ENCODE data around the gene UNC13B.
"Not testable (repeated sequence)": the region's sequence is repeated elsewhere in the genome, so short reads cannot be mapped to it uniquely, and the experiment has no call there.

UNC13B gene

DNA sequence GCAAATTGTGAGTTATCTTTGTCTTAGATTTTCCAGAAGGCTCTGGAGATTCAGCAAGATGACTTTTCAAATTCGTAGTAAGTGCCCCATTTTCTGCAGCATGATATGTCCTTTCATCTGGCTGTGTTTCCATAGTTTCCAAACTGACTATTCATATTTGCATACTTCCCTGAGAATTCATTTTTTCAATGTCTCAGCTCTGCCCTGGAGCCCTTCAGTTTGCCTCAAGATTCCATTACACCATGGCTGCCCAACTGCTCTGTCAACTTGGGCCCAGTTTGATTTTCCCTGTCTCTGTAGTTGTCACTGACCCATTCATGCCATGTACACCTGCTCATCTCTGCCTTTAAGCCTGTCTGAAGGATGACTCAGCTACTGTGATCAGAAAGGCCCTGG lies 233.9 kb downstream of the UNC13B start:
- no peak for DNase-seq

DNA sequence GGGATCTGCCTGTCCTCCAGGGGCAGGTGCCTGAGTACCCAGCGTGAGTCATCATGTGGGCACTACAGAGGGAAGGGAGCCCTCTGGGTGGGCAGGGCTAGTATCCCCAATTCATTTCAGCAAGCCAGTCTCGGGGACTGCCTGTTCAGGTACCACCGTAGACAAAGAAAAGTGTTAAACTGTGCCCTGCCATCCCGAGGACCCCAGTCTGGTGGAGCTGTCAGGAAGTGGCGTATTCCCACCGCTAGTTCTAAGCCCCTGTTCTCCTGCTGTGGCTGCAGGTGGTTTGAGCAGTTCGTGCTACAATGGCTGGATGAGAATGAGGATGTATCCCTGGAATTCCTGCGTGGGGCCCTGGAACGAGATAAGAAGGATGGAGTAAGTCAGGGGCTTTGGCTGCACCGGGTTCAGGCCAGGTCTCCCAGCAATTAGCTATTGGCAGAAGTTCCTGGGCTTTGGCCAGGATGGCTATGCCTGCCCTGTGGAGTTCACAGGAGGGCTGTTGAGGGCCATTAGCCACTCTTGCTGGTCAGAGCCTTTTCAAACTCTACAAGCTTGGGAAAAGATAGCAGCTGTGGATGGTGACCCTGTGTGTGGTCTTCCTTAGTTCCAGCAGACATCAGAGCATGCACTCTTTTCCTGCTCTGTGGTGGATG lies 234.9 kb downstream of the UNC13B start:
- no peak for DNase-seq

DNA sequence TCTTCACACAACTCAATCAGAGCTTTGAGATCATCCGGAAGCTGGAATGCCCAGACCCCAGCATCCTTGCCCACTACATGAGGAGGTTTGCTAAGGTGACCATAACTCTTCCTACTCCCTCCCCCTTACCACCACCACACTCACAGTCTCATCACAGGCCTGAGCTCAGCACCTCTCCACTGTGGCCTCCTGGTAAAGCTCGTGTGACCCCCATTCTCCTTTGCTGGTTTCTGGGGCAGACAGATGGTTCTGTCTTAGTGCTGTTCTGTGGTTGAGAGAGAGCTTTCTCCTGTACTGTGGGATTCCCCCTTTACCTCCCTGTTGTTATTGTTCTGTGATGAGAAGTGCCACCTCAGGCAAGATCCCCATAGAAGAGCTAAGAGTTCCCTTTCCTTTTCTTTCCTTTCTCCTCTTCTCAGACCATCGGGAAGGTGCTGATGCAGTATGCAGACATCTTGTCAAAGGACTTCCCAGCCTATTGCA lies 235.4 kb downstream of the UNC13B start:
- no peak for DNase-seq

GRCh38 chr9:35397923-35398322 lies 236.1 kb downstream of the UNC13B start:
- DNase-seq, result no peak

DNA sequence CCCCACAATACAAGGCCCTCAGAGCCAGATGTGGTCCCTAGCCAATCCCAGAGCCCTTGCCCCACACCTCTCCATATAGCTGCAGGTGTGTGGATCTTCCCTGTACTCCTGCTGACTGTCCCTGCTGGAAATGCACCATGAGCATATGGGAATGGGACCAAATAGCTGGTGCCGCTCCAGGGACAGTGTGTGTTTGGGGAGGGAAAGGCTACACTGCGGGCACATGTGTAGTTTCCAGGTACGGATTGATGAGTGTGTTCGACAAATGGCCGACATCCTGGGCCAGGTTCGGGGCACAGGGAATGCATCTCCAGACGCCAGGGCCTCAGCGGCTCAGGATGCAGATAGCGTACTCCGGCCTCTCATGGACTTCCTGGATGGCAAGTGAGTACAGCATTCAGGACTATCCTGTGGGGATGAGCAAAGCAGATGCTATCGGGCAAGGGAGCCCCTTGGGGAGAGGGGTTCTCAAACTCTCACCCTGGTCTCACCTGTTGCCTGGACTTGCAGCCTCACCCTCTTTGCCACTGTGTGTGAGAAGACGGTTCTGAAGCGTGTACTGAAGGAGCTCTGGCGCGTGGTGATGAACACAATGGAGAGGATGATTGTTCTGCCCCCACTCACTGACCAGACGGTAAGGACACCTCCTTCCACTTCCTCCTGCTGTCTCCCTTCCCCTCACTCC lies 237.0 kb downstream of the UNC13B start:
- no peak for DNase-seq

- DNase-seq, result no peak
These were observed 243.1 kb downstream of the UNC13B start for GRCh38 chr9:35404865-35405264.

DNA sequence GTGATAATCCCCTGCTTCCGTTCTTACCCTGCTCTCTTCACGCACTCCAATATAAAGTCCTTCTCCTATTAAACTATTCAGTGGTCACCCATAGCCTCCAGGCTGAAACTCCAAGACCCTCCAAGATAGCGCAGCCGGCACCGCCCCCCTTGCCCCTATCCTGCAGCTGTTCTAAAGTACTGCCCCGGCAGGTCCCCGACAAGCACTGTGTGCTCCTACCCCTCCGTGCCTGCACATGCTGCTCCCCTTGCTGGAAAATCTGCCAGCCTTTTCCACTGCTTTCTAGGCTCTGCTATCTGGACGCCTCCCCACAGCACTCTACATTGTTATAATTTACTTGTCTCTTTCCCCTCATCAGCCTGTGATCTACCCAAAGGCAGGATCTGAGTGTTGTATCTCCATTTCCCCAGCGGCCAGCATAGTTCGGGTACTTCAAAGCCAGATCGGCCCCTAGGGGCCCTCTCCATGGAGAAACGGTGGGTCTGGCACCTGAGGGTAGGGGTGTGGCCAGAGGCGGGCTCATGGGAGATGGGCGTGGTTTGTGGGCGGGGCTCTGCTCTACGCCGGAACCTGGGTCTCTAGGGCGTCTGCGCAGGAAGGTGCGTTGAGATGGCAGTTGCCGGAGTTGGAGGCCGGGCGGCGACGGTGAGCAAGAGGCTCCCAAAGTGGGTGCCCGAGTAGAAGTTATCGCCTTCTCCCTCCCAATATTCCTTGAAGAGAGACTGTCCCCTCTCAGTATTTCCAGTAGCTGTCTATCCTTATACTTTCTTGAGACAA lies 244.6 kb downstream of the UNC13B start:
- DNase-seq, result no peak

DNA sequence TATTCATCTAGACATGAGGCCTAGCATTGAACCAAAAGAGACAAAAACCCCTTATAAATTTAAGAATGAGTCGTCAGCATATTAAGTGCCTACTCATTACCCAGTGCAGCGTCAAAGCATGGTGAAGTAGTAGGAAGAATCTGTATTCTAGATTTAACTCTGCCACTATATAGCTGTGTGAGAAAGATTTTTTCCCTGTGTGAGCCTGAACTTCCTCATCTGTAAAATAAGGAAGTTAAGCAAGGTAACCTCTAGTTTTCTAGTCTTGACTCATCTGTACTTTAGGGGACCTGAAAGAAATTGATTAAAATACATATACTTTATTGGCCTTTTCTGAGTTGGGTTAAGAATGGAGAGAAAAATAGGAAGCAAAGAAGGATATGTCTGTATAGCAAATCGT lies 246.0 kb downstream of the UNC13B start:
- DNase-seq, result no peak

DNA sequence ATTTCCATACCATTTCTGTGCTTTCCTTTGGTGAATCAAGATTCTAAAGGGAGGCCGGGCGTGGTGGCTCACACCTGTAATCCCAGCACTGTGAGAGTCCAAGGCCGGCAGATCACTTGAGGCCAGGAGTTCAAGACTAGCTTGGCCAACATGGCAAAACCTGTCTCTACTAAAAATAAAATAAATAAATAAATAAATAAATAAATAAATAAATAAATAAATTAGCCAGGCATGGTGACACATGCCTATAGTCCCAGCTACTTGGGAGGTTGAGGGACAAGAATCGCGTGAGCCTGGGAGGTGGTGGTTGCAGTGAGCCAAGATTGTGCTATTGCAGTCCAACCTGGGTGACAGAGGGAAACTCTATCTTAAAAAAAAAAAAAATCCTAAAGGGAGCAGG lies 247.6 kb downstream of the UNC13B start:
- not testable (repeated sequence) for DNase-seq

DNA sequence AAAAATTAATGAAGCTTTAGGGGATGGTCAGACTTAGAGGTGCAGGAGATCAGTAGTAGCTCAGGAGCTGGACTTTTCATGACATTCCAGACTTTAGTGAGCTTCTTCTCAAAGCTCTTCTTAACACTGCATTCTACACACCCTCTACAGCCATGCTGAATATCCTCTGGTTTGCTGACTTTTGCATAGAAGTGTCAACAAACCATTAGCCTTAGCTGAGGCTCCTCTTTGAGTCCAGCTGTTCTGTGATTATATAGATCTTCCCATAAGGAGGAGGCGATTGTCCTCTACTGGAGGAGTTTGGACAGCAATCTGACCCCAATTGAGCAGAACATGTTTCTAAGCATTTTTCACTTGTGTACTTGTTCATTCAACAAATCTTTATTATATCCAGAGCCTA lies 253.1 kb downstream of the UNC13B start:
- no peak for DNase-seq

DNA sequence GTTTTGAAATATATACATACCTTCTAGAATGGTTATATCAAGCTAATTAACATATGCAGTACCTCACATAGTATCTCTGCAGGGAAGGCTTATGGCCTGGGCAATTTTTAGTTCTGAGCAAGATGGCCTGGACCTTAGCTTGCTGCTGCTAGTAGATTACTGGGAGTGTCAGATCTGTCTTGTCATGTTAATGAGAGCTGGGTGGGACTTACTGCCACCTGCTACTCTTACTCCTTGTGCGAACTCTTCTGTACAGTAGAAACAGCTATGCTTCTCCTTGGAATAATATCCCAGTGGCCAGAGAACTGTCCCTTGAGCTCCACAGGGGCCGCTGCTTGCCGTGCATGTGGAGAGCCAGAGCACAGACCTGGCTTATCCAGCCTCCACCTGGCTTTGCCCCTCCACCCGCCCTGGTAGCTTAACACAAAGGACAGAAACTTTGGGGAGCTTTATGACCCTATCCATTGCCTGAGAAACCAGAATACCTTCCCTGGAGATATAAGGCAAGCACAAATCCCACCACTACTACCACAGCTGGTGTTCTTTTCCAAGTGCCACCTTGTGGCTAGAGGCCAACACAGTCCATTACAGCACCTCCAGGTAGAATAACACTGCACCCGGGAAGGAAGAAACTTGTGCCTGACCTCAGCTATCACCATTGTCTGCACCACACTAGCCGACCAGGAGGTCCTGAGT lies 253.7 kb downstream of the UNC13B start:
- no peak for DNase-seq

GRCh38 chr9:35416098-35416427 lies 254.3 kb downstream of the UNC13B start:
- DNase-seq, result no peak

DNA sequence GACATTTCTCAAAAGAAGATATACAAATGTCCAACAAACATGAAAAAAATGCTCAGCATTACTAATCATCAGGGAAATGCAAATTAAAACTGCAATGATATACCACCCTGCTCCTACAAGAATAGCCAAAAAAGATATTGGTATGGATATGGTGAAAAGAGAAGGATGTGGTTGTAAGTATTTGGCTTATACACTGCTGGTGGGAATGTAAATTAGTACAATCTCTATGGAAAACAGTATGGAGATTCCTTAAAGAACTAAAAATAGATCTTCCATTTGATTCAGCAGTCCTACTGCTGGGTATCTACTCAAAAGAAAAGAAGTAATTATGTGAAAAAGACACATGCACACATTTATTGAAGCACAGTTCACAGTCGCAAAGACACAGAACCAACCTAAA lies 260.5 kb downstream of the UNC13B start:
- no peak for DNase-seq

- no peak for DNase-seq
These were observed 260.9 kb downstream of the UNC13B start for GRCh38 chr9:35422753-35423152.

- no peak for DNase-seq
These were observed 261.7 kb downstream of the UNC13B start for GRCh38 chr9:35423499-35423898.

DNA sequence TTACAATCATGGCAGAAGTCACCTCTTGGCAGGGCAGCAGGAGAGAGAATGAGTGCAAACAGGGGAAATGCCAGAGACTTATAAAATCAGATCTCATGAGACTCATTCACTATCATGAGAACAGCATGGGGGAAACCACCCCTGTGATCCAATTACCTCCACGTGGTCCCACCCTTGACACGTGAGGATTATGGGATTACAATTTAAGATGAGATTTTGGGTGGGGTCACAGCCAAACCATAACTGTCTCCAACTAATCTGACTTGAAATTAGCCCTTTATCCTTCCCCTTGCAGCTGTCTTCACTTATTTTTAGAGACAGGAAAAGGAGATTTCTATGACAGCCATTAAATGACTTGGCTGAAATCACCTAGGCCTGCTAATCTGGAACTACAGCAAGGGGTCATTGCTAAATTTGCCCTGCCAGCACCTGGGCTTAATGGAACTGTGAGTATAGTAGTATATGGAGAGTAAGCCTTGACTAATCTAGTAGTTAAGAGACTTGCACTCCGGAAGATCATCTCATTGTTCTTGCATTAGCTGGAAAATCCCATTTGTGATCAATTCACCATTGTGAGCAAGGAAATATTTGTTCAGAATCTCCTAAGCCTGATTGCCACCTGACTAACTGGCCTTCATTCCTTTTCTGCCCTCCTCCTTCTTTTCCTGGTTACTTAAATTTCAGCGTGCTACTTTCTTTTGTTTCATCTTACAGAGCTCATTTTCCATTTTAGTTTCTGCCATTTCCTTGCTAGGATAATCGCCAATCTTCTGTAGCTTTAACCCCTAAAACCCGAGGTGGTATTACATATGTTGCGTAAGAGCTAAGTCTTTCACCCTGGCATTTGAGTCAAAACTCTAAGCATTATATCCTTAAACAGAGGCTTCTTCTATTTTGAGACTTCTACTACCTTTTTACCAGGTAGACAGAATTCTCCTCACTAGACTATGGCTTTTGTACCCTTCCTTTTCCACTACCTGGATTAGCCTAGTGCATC lies 262.8 kb downstream of the UNC13B start:
- no peak for DNase-seq

DNA sequence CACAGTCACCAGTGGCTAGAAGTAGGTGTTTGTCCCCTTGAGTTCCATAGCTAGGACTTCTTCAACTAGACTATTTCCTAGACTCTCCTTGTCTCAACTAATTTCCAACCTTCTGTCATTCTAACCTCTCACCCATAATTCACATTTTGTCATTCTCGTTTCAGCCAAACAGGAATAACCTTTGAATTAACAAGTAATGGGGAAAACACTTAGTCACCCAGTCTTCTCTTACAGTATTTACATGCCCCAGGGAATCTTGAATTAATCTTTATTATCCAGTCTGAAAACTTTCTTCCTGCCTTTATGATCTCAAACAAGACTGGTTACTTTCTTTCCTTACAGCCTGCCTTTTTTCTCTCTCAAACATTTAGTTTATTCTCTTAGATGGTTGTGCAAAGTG lies 264.8 kb downstream of the UNC13B start:
- no peak for DNase-seq

GRCh38 chr9:35431467-35431866 lies 269.7 kb downstream of the UNC13B start:
- DNase-seq, result no peak

GRCh38 chr9:35432076-35432475 lies 270.3 kb downstream of the UNC13B start:
- DNase-seq, result no peak

GRCh38 chr9:35436933-35437332 lies 275.1 kb downstream of the UNC13B start:
- DNase-seq, result peak in 1 of 2 donors; percentile 9

DNA sequence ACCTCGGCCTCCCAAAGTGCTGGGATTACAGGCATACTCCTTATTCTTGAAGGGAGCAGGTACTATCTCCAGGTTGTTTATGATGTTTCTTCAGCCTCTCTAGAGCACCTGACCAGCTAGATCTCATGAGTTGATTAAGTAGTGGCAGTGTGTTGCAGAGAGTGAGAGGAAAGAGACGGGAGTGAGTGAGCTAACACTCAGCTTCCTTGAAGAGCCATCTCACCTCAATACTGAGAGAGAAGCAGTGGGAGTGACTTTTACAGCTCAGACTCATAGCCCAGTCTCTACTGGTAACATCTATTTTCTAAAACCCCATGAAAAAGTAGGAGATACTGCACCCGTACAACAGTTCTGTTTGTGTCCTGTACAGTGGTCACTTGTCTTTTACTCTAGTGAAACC lies 284.2 kb downstream of the UNC13B start:
- DNase-seq, result no peak

DNA sequence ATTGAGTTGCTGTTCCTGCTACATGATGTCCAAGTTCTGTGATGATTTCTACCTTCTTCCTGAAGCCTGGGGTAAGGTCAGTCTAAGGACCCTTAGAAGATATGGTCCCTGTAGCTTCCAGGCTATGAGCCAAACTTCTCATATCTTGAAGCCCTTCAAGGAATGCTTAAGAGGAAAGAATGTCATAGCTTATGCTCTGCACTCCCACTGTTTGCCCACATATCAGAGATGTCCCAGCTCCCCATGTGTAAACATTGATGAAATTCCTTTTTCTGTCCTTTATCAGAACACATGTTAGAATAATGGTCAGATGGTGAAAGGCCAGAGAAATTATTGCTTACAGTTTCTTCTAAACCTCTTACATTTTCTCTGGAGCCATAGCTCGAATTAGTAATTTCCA lies 286.7 kb downstream of the UNC13B start:
- no peak for DNase-seq
